KOPT-K1 (cell line): ENCODE results near the gene MTCL1.

Experiments
- H3K27ac ChIP-seq: fragments of 200-600 bp; sonication (generic); 2 replicates; pipeline ENCODE4 v1.5.1; 2016; ENCODE audit warnings: antibody characterized with exemption, mild to moderate bottlenecking, low read depth, low read length; ENCODE audit not compliant: poor library complexity, severe bottlenecking
- H3K36me3 ChIP-seq: fragments of 200-600 bp; sonication (generic); 2 replicates; pipeline ENCODE4 v1.5.1; 2017; ENCODE audit warnings: antibody characterized with exemption, mild to moderate bottlenecking, low read length, moderate library complexity; ENCODE audit not compliant: insufficient read depth
- H3K9me3 ChIP-seq: fragments of 200-600 bp; sonication (generic); 2 replicates; pipeline ENCODE4 v1.5.1; 2017; ENCODE audit warnings: antibody characterized with exemption, low read length, mild to moderate bottlenecking; ENCODE audit not compliant: insufficient read depth, poor library complexity, severe bottlenecking

The MTCL1 gene

DNA sequence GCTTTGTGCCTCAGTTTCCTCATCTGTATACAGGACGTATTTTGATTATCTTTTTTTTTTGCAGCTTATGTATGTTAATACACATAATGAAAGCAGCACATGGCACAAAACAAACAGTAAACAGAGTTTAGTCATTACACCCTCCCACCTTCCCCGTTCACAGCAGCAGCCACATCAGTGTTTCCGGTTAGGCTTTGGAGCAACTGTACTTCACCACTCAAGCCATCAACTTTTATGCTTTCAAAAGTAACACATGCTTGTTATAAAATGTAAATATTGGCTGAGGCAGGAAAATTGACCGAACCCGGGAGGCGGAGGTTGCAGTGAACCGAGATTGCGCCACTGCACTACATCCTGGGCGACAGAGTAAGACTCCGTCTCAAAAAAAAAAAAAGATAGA is 117.3 kb downstream of the MTCL1 start:
- Histone ChIP-seq H3K36me3 (no peaks in the 10 kb centered on the region), H3K9me3 (no peaks in the 10 kb centered on the region), H3K27ac (no peak overlapping the region)

DNA sequence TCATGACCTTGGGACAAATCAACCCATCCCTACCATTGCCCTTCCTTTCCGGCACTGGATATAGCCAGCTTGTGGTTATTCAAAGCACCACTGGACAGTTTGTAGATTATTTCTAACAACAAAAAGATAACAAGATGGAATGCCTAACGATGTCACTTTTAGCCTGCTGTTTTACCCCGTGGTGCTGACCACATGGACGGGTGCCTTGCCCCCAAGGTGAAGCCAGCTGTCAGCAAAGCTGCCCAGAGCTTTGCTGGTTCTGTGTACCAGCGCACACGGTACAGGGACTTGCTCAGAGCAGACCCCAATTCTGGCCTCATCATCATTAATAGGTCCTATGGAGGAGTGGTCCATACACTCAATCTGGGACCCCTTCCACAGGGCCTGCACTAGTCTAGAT is 118.2 kb downstream of the MTCL1 start:
- no peaks in the 10 kb centered on the region for H3K36me3 ChIP-seq
- no peaks in the 10 kb centered on the region for H3K9me3 ChIP-seq
- no peak overlapping the region for H3K27ac ChIP-seq

DNA sequence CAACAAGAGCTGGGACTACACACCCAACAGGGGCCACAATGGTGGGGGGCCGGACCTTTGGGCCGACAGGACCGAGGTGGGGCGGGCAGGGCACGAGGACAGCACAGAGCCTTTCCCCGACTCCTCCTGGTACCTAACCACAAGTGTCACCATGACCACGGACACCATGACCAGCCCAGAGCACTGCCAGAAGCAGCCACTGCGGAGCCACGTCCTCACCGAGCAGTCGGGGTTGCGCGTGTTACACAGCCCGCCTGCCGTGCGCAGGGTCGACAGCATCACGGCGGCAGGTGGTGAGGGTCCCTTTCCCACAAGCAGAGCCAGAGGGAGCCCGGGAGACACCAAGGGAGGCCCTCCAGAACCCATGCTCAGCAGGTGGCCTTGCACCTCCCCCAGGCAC is 119.5 kb downstream of the MTCL1 start:
- no peaks in the 10 kb centered on the region for H3K36me3 ChIP-seq

DNA sequence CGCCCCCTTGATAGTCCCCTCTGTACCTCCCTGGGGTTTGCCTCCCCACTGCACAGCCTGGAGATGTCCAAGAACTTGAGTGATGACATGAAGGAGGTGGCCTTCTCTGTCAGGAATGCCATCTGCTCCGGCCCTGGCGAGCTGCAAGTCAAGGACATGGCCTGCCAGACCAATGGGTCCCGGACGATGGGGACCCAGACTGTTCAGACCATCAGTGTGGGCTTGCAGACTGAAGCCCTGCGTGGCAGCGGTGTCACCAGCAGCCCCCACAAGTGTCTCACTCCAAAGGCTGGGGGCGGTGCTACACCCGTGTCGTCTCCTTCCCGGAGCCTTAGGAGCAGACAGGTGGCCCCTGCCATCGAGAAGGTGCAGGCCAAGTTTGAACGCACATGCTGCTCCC is 119.9 kb downstream of the MTCL1 start:
- Histone ChIP-seq H3K9me3 (no peaks in the 10 kb centered on the region), H3K36me3 (no peaks in the 10 kb centered on the region), H3K27ac (no peak overlapping the region)

More for the DNA sequence above, 119.5 kb downstream of the MTCL1 start:
- Histone ChIP-seq H3K27ac (no peak overlapping the region), H3K9me3 (no peaks in the 10 kb centered on the region)

DNA sequence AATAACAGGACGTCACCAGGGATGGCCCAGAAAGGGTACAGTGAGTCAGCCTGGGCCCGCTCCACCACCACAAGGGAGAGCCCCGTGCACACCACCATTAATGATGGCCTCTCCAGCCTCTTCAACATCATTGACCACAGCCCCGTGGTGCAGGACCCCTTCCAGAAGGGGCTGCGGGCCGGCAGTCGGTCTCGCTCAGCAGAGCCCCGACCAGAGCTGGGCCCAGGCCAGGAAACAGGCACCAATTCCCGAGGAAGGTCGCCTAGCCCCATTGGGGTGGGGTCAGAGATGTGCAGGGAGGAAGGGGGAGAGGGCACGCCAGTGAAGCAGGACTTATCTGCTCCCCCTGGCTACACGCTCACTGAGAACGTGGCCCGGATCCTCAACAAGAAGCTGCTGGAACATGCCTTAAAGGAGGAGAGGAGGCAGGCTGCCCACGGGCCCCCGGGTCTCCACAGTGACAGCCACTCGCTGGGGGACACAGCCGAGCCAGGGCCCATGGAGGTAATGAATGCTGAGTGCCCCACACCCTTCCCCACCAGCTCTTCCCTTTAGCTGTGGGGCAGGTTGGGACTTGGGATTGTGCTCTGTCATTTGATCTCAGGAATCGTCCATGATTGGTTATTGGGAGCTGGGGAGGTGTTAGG is 120.5 kb downstream of the MTCL1 start:
- Histone ChIP-seq H3K27ac (no peak overlapping the region), H3K36me3 (no peaks in the 10 kb centered on the region), H3K9me3 (no peaks in the 10 kb centered on the region)

DNA sequence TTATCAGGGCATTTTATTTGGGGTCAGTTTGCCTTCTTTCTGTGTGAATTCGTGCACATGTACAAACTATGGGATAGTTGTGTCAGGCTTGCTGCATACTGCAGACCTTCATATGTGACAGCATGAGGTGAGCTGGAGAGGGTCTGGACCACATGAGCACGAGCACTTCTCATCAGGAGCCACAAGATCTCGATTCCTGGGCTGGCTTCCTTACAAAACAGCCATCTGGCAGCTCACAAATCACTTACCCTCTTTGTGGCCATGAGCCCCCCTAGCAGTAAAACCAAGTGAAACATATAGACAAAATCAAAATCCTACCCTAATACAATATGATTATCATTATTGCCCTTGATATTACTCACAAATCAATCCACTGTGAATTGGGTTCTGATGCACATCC is 121.2 kb downstream of the MTCL1 start:
- H3K27ac ChIP-seq, result no peak overlapping the region
- H3K36me3 ChIP-seq, result no peaks in the 10 kb centered on the region
- H3K9me3 ChIP-seq, result no peaks in the 10 kb centered on the region

DNA sequence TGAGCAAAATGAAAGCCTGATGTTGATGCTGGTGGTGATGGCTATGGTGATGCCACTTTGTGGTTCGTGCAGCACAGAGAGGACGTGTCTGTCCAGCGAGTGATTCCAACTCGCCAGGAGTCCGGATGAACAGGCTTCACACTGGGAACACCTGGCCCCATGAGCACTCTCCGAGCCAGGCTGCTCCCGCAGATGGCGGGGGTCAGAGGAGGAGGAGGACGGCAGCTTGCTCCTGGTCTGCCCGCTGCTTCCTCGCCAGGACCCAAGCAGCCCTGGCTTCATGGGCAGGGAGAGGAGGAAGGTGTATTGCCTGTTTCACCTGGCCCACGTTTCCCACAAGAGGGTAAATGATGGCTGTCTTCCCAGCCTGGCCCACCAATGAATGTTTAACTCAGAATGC is 121.6 kb downstream of the MTCL1 start:
- Histone ChIP-seq H3K27ac (no peak overlapping the region), H3K9me3 (no peaks in the 10 kb centered on the region), H3K36me3 (no peaks in the 10 kb centered on the region)

DNA sequence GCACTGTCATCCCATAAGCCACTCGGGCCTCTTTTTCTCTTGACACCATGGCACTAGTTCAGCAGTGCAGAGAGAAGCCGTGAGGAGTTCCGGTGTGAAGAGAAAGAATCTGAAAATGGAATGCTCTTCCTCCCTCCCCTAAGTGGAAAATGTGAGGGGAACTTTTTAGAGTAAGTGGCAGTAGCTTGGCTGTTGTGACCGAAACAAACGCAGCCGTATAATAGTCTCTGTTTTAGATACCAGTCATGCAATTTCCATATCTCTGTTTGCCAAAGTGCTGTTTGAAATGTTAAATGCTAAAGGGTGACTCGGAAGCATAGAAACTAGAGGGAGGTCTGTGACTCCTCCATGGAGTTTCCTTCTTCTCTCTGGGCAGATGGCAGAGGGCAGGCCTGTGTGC is 122.9 kb downstream of the MTCL1 start:
- no peaks in the 10 kb centered on the region for H3K36me3 ChIP-seq
- H3K27ac ChIP-seq, result no peak overlapping the region
- H3K9me3 ChIP-seq, result no peaks in the 10 kb centered on the region

DNA sequence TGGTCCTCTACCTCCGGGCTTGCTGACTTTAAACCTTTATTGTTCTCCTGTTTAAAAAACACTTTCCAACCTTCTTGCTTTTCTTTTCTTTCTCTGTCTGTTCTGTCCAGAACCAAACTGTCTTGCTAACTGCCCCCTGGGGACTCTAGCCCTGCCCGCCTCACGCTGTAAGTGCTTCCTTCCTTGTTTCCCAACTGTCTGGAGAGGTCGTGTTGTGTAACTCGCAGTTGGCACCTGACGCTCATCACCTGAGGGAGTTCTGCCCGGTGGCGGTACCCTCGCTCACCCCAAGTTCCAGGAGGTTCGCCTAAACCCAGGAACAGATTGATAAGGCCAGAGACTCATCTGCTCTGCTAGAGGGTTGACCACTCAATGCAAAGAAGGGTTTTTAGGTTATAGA is 123.4 kb downstream of the MTCL1 start:
- no peak overlapping the region for H3K27ac ChIP-seq
- H3K36me3 ChIP-seq, result no peaks in the 10 kb centered on the region
- no peaks in the 10 kb centered on the region for H3K9me3 ChIP-seq

DNA sequence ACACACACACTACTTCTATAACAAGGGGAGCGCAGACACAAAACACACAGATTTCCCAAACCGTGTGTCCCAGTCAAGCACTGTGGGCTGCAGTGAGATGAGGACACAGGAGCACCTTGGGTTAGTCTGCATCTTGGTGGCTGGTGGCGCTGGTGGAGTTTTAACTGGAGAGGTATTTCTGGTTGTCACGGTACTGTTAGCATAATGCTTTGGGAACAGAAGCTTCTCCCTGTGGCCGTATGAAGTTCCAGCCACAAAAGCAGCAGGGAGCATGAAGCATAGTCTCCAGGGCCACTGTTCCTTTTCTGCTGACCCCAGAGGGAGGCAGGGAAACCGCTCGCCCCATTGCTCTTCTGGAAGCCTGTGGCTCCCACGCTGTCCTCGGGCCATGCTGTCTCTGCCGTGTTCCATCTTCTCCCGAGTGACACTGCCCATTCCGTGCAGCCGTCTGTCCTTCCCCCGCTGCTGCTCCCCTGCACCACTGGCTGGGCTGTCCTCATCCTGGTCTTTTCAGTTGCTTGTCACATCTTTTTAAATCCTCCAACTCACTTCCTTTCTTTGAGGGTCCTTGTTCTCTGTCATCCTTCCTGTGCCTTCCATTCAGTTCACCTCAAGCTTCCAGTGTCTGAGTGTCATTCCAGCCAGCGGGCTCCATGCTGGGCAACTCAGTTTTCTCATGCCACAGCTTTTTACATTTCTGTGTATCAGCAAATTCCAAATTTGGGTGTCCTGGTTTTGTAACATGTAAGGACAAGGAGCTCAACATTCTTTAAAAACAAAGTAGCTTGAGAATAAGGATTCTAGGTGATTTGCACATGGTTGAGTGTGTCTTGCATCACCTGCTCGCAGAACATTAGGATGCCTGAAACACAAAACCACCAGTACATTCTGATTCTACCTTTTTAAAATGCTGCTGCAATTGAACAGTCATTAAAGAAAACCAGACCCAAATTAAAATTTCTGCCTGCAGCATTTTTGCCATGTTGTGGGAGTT is 125.0 kb downstream of the MTCL1 start:
- Histone ChIP-seq H3K36me3 (no peaks in the 10 kb centered on the region), H3K9me3 (peaks cover 1% of the 10 kb centered on the region), H3K27ac (no peak overlapping the region)

DNA sequence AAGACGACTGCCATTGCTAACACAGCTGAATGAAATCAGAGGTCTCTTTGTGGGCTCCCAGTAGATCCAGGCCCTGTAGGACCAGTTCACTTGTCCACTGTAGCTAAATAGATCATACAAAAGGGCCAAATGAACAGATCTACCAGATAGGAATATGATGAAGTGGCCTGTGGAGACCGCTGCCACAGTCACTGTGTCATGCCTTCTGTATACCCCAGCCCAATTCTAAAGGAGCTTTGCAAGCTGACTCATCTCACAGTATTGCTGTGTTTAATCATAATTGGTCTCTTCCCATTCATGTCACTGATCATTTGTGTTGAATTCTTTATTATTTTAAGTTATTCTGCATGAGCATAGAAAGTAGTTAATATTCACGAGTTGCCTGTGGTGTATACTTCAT is 125.8 kb downstream of the MTCL1 start:
- Histone ChIP-seq H3K36me3 (no peaks in the 10 kb centered on the region), H3K27ac (no peak overlapping the region), H3K9me3 (peaks cover 5% of the 10 kb centered on the region)

DNA sequence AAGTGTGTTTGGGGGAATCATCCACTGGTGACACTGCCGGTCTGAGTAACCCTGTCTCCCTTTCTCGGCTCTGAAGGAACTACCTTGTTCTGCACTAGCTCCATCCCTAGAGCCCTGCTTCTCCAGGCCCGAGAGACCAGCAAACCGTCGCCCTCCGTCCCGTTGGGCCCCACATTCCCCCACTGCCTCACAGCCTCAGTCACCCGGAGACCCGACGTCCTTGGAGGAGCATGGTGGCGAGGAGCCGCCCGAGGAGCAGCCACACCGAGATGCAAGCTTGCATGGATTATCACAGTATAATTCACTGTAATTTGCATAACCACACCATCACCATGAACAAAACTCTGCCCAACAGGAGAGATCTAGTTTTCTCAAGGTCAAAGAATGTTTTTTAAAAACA is 126.2 kb downstream of the MTCL1 start:
- Histone ChIP-seq H3K9me3 (peaks cover 8% of the 10 kb centered on the region), H3K36me3 (no peaks in the 10 kb centered on the region), H3K27ac (no peak overlapping the region)

DNA sequence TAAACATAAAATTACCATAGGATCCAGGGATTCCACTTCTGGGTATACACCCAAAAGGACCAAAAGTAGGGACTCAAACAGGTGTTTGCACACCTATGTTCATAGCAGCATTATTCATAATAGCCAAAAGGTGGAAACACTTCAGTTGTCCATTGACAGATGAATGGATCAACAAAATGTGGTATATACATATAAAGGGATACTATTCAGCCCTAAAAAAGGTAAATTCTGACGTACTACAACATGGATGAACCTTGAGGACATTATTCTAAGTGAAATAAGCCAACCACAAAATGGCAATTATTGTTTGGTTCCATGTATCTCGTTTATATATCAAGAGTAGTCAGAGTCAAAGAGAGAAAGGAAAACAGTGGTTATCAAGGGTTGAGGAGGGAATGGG is 128.1 kb downstream of the MTCL1 start:
- Histone ChIP-seq H3K27ac (no peak overlapping the region), H3K9me3 (peaks cover 28% of the 10 kb centered on the region), H3K36me3 (no peaks in the 10 kb centered on the region)

DNA sequence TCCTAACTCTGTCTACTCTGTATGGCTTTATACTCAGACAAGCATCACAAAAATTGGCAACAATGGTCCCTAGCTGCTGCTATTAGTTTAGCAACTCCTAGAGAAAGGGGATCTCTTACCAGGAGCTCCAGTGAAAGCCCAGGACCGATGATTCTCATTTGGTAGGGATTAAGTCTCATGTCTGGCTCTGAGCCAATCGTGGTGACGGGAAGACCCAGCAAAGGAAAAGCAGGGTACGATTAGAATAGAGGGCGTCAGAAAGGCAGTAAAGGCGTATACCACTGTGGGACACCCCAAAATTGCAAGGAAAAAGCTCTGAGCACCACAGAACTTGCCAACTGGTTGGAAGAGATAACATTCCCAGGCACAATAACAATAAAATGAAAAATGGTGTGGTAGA is 129.5 kb downstream of the MTCL1 start:
- H3K9me3 ChIP-seq, result peaks cover 31% of the 10 kb centered on the region
- no peaks in the 10 kb centered on the region for H3K36me3 ChIP-seq
- no peak overlapping the region for H3K27ac ChIP-seq

DNA sequence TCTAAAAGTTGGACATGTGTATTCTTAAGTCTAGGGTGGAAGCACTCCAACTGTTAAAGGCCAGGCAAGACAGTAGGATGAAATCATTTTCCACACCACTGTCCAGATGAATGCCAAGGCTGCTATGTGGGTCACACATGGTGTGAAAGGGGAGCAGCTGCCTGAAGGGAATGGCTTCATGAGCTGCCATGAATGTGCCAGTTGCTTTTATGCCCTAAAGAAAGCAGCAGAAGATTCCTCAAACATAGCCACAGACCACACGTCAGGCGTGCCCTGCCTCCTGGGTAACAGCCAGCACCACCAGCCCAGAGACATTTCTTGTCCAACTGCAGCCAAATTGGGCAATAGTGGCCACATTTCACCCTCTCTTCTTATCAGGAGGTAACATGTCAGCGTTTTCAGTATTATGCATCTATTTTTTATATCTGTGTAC is 130.2 kb downstream of the MTCL1 start:
- Histone ChIP-seq H3K9me3 (peaks cover 31% of the 10 kb centered on the region), H3K27ac (no peak overlapping the region), H3K36me3 (no peaks in the 10 kb centered on the region)

DNA sequence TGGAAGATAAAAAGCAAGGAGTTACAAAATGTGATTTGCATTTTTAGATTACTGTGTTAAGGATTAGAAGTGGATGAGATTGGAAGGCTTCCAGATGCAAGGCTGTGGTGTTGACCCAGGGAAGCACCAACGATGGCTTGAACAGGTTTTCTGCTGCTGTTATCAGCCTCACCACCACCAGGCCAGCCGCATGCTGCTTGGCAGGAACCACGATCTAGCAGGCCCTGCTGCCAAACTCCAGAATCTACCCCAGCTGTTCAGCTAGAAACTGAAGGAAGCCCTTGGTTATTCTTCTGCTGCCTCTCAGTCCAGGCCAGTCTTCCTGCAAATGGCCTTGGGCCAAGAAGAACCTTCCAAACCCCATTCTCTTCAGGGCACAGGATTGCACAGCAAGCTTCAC is 133.9 kb downstream of the MTCL1 start:
- Histone ChIP-seq H3K27ac (no peak overlapping the region), H3K36me3 (no peaks in the 10 kb centered on the region), H3K9me3 (peaks cover 31% of the 10 kb centered on the region)
